Central memory CD8-positive, alpha-beta T cell (primary cell): ENCODE data around the gene NSUN6.

Experiments used
- ATAC-seq: fragments of 150-1000 bp; cut with Tn5 transposase; replicated peaks from 2 replicates; pipeline ENCODE4 v1.10.0; 2022; ENCODE audit warnings: mild to moderate bottlenecking, moderate FRiP score, moderate number of reproducible peaks; ENCODE audit not compliant: poor library complexity, severe bottlenecking; ENCODE audit errors: extremely low read depth
- DNase-seq, 2 donors: peaks; one replicate each; pipeline ENCODE4 v3.0.0; 2021; ENCODE audit warnings: low spot score in 2 of 2
- H3K27ac Mint-ChIP-seq: one replicate; pipeline ENCODE4 v1.8.0; 2022; ENCODE audit warnings: low read depth, mild to moderate bottlenecking, moderate library complexity, mixed read lengths
- H3K27me3 Mint-ChIP-seq: one replicate; pipeline ENCODE4 v1.8.0; 2022; ENCODE audit warnings: mixed read lengths
- H3K36me3 Mint-ChIP-seq: one replicate; pipeline ENCODE4 v1.8.0; 2022; ENCODE audit warnings: mild to moderate bottlenecking, moderate library complexity, mixed read lengths; ENCODE audit not compliant: insufficient read depth
- H3K4me1 Mint-ChIP-seq: one replicate; pipeline ENCODE4 v1.8.0; 2022; ENCODE audit warnings: mixed read lengths
- H3K4me3 Mint-ChIP-seq: one replicate; pipeline ENCODE4 v1.8.0; 2022; ENCODE audit warnings: mild to moderate bottlenecking, moderate library complexity, mixed read lengths
- H3K9me3 Mint-ChIP-seq: one replicate; pipeline ENCODE4 v1.8.0; 2022; ENCODE audit warnings: mixed read lengths

Gene NSUN6

GRCh38 chr10:18527687-18528086, 123.7 kb downstream of the NSUN6 start:
- Mint-ChIP-seq H3K36me3 (no peaks in the 10 kb centered on the region), H3K27me3 (no peaks in the 10 kb centered on the region), H3K9me3 (no peaks in the 10 kb centered on the region), H3K4me1 (no peaks in the 10 kb centered on the region), H3K27ac (no peak overlapping the region), H3K4me3 (no peak overlapping the region)
- no peak for DNase-seq
- ATAC-seq, result no peak

GRCh38 chr10:18523858-18524257, 127.5 kb downstream of the NSUN6 start:
- no peak for ATAC-seq
- H3K4me3 Mint-ChIP-seq, result no peak overlapping the region
- DNase-seq, result no peak
- peaks cover 8% of the 10 kb centered on the region for H3K27me3 Mint-ChIP-seq
- no peak overlapping the region for H3K27ac Mint-ChIP-seq
- H3K9me3 Mint-ChIP-seq, result peaks cover 13% of the 10 kb centered on the region
- H3K4me1 Mint-ChIP-seq, result no peaks in the 10 kb centered on the region
- H3K36me3 Mint-ChIP-seq, result no peaks in the 10 kb centered on the region

DNA sequence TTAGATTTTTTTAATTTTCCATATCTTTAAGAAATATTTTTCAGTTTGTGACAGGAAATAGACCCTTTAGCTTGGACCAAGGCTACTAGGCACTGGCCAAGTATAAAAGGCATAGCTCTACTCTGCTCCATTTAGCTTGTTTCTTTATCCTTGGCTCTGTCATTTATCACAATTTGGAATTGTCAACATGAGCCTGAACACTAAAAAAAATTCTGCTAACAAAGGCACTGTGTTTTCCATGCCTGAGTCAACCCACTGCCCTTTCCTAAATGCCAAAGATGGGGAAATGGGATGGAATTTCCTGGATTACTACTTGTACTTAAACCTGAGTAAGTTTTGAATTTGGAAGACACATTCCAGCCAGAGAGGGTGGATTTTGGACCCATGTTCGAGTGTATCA, 128.4 kb downstream of the NSUN6 start:
- H3K27ac Mint-ChIP-seq, result no peak overlapping the region

GRCh38 chr10:18516851-18517250, 134.5 kb downstream of the NSUN6 start:
- no peak for ATAC-seq
- Mint-ChIP-seq H3K4me1 (no peaks in the 10 kb centered on the region), H3K27me3 (peaks cover 8% of the 10 kb centered on the region), H3K36me3 (no peaks in the 10 kb centered on the region), H3K4me3 (no peak overlapping the region), H3K9me3 (peaks cover 24% of the 10 kb centered on the region), H3K27ac (no peak overlapping the region)
- DNase-seq, result no peak

More for the DNA sequence above, 128.4 kb downstream of the NSUN6 start:
- ATAC-seq (no peak), DNase-seq (no peak)
- Mint-ChIP-seq H3K4me3 (no peak overlapping the region), H3K9me3 (peaks cover 13% of the 10 kb centered on the region), H3K27me3 (peaks cover 8% of the 10 kb centered on the region), H3K36me3 (no peaks in the 10 kb centered on the region), H3K4me1 (no peaks in the 10 kb centered on the region)

DNA sequence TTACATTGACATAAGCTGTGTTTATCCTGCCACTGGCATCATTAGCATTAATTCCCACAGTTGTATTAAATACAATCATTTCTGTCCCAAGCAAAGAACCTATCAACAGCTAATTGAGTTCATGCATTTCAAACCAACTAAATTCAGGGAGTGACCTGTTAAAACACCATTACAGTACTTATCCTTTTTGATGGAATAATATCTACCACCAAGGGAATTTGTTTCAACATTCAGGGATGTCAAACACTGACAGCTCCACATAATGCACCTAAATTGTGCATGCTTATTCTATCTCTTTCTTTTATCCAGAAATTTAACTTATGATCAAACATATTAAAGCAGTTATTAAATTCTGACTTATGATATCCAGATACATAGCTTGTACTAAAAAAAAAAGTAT, 136.8 kb downstream of the NSUN6 start:
- Mint-ChIP-seq H3K4me1 (no peaks in the 10 kb centered on the region), H3K9me3 (peaks cover 11% of the 10 kb centered on the region), H3K4me3 (no peak overlapping the region), H3K36me3 (peaks cover 2% of the 10 kb centered on the region), H3K27me3 (peaks cover 6% of the 10 kb centered on the region), H3K27ac (no peak overlapping the region)
- no peak for DNase-seq
- no peak for ATAC-seq

DNA sequence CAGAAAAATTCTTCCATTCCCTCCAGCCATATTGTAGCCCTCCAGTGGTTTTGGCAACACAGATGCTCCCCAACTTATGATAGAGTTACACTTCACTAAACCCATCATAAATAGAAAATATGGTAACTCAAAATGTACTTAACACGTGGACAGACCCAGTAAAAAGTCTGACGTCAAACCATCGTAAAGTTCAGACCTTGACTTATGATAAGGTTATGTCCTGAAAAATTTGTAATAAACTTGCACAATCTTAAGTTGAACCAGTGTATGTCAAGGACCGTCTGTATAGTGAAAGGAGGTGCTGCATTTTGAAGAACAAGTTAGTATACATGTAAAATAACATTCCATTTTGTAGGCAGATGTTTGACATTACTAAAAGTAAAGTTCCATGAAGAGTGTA, 142.8 kb downstream of the NSUN6 start:
- Mint-ChIP-seq H3K9me3 (peaks cover 5% of the 10 kb centered on the region), H3K4me1 (no peaks in the 10 kb centered on the region), H3K27me3 (peaks cover 13% of the 10 kb centered on the region), H3K36me3 (peaks cover 2% of the 10 kb centered on the region), H3K4me3 (no peak overlapping the region), H3K27ac (no peak overlapping the region)
- ATAC-seq, result no peak
- no peak for DNase-seq

DNA sequence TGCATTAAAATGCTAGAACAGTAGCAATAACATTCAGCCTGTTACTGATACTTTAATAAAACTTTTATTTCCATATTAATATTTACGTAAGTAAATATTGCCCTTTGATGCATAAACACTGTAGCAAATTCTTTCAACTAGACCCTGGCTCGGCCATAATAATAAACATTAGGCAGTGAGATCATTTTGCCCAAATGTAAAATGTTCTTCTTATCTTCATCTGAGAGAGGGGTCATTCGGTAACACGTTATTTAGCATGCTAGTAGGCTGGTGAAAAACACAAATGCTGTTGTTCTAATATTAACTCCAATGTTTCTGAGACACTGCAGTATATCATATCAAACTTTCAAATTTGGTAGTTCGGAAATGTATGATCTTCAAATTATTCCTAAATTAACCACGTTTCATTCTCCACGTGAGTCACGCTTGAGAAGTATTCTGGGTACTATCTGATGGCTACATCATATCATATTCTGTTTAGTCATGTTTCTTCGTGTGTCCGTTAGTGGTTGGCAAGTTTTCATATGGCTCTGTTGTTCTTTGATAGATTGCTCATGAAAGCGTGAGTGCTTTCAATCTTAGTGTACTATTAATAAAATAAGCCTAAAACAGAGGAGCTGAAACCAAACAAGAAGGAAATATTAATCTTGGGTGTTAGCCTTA, 145.8 kb downstream of the NSUN6 start:
- ATAC-seq (no peak), DNase-seq (no peak)
- H3K4me1 Mint-ChIP-seq, result no peaks in the 10 kb centered on the region
- no peak overlapping the region for H3K27ac Mint-ChIP-seq
- no peaks in the 10 kb centered on the region for H3K9me3 Mint-ChIP-seq
- H3K4me3 Mint-ChIP-seq, result no peak overlapping the region
- peaks cover 16% of the 10 kb centered on the region for H3K27me3 Mint-ChIP-seq
- no peaks in the 10 kb centered on the region for H3K36me3 Mint-ChIP-seq

- H3K4me3 Mint-ChIP-seq, result no peak overlapping the region
- DNase-seq (no peak), ATAC-seq (no peak)
- peaks cover 24% of the 10 kb centered on the region for H3K27me3 Mint-ChIP-seq
- H3K36me3 Mint-ChIP-seq, result no peaks in the 10 kb centered on the region
- H3K4me1 Mint-ChIP-seq, result no peaks in the 10 kb centered on the region
- H3K9me3 Mint-ChIP-seq, result no peaks in the 10 kb centered on the region
- no peak overlapping the region for H3K27ac Mint-ChIP-seq
Measured at GRCh38 chr10:18504161-18504560, 147.2 kb downstream of the NSUN6 start.

DNA sequence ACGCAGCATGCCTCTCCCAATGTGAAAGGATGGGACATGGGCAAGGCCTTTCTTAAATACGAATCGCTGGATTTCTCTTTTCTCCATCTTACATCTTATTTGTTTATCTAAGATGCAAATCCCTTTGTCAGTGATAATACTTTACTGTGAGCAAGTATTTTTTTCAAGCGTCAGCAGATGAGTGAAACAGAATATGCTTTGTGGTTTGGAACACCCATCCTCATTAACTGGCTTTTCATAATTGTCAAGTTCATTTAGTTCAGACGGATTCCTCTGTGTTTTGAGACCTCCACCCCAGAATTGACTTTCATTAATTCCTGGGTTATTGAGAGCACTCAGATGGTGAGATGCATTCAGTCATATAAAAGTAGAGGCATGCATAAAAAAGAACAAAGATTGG, 149.8 kb downstream of the NSUN6 start:
- DNase-seq (no peak), ATAC-seq (no peak)
- H3K27ac Mint-ChIP-seq, result no peak overlapping the region
- no peaks in the 10 kb centered on the region for H3K4me1 Mint-ChIP-seq
- peak overlapping the region; percentile 43 for H3K4me3 Mint-ChIP-seq
- no peaks in the 10 kb centered on the region for H3K36me3 Mint-ChIP-seq
- H3K9me3 Mint-ChIP-seq, result no peaks in the 10 kb centered on the region
- H3K27me3 Mint-ChIP-seq, result peaks cover 24% of the 10 kb centered on the region

- DNase-seq, result no peak
- ATAC-seq, result no peak
- peak overlapping the region; percentile 43 for H3K4me3 Mint-ChIP-seq
- peaks cover 24% of the 10 kb centered on the region for H3K27me3 Mint-ChIP-seq
- no peaks in the 10 kb centered on the region for H3K4me1 Mint-ChIP-seq
- no peak overlapping the region for H3K27ac Mint-ChIP-seq
- no peaks in the 10 kb centered on the region for H3K9me3 Mint-ChIP-seq
- no peaks in the 10 kb centered on the region for H3K36me3 Mint-ChIP-seq
Measured at GRCh38 chr10:18501198-18501597, 150.2 kb downstream of the NSUN6 start.

- no peak overlapping the region for H3K27ac Mint-ChIP-seq
- no peak for ATAC-seq
- no peaks in the 10 kb centered on the region for H3K36me3 Mint-ChIP-seq
- peaks cover 24% of the 10 kb centered on the region for H3K27me3 Mint-ChIP-seq
- no peaks in the 10 kb centered on the region for H3K4me1 Mint-ChIP-seq
- H3K4me3 Mint-ChIP-seq, result no peak overlapping the region
- no peak for DNase-seq
- H3K9me3 Mint-ChIP-seq, result no peaks in the 10 kb centered on the region
Measured at GRCh38 chr10:18500576-18500975, 150.8 kb downstream of the NSUN6 start.

GRCh38 chr10:18498998-18499397, 152.4 kb downstream of the NSUN6 start:
- Mint-ChIP-seq H3K27ac (no peak overlapping the region), H3K9me3 (no peaks in the 10 kb centered on the region), H3K27me3 (peaks cover 15% of the 10 kb centered on the region), H3K4me3 (no peak overlapping the region), H3K36me3 (no peaks in the 10 kb centered on the region), H3K4me1 (no peaks in the 10 kb centered on the region)
- ATAC-seq, result no peak
- no peak for DNase-seq

- Mint-ChIP-seq H3K4me1 (no peaks in the 10 kb centered on the region), H3K27ac (no peak overlapping the region), H3K36me3 (no peaks in the 10 kb centered on the region), H3K4me3 (no peak overlapping the region), H3K27me3 (peaks cover 10% of the 10 kb centered on the region), H3K9me3 (no peaks in the 10 kb centered on the region)
- DNase-seq (no peak), ATAC-seq (no peak)
Measured at GRCh38 chr10:18497806-18498369, 153.5 kb downstream of the NSUN6 start.
